HCEC 1CT (cell line): Measurements from ENCODE around the gene ABCG4.
"Not testable (repeated sequence)": the region's sequence is repeated elsewhere in the genome, so short reads cannot be mapped to it uniquely, and the experiment has no call there.

Experiments
- DNase-seq: peaks from one replicate; pipeline ENCODE4 v3.0.0-alpha.2; 2017

Gene ABCG4

DNA sequence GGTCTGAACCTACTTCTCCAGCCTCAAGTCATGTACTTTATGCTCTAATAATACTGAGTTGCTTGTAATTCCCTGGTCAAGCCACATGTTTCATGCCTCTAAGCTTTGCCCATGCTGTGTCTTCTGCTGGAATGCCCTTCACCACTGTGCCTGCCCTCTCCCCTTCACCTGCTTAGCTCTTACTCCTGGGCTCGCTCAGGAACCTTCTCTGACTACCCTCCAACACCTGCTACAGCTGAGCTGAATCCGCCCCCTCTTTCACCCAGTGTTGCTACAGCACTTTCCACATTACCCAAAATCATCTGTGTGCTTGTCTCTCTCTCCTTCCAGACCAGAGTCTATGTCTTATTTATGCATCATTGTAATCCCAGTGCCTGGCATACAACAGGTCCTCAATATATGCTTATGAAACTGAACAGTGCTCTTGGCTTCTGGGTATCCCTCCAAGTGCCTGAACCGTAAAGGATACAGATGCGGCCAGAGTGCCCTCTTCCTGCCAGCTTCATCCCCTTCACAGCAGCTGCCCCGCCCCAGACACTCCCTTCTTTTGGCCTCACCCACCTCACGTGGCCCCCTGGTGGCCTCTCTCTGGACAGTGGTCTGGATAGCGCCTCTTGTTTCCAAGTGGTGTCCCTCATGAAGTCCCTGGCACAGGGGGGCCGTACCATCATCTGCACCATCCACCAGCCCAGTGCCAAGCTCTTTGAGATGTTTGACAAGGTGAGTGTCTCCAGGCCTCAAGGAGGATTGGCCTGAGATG is 7.1 kb downstream of the ABCG4 start:
- no peak for DNase-seq

DNA sequence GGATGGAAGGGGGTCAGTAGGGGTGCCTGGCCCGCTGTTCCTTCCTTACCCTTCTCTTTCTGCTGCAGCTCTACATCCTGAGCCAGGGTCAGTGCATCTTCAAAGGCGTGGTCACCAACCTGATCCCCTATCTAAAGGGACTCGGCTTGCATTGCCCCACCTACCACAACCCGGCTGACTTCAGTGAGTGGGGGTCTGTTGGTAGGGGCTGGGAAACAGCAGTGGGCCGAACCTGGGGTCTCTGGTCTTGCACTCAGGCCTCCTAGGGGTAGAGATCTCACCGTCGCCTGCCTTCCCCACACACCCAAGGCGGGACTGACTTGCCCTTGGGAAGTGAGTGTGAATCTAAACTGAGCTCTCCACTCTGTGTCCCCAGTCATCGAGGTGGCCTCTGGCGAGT is 7.6 kb downstream of the ABCG4 start:
- no peak for DNase-seq

DNA sequence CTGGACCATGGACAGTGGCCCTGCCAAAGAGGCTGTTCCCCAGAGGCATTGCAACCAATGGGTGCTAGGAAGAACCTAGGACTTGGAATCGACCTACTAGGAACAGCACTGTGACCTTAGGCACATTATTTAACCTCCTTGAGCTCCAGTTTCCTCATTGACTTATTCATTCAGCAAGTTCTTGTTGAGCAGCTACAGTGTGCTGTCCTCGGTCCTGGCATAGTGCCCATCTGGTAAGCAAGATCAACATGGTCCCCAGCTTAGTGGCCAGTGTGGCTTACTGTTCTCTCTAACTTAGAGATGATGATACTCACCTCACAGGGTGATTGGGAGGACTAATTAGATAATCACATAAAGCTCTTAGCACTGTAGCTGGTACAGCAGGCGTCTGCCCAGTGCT is 8.2 kb downstream of the ABCG4 start:
- DNase-seq: no peak

DNA sequence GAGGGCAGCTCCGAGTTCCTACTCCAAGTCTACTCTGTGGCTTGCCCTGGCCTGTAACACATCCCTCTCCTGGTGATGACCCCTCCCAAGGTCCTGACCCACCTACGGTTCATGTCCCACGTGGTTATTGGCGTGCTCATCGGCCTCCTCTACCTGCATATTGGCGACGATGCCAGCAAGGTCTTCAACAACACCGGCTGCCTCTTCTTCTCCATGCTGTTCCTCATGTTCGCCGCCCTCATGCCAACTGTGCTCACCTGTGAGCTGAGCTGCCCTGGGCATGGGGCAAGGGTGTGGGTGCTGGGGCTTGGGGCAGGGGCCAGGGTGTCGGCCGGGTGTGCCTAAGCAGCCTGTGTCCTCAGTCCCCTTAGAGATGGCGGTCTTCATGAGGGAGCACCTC is 9.6 kb downstream of the ABCG4 start:
- no peak for DNase-seq

DNA sequence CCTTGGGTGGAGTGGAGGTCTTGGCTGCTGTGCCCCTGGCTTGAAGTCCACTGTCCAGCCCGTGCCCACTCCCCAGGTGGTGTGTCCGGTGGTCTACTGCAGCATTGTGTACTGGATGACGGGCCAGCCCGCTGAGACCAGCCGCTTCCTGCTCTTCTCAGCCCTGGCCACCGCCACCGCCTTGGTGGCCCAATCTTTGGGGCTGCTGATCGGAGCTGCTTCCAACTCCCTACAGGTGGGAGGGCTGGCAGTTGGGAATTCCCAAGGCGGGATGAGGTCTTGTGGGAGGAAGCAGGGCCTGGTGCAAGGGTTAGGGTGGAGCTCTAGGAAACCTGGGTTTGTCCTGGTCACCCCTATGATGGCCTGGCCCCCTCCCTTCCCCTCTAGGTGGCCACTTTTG is 11.3 kb downstream of the ABCG4 start:
- no peak for DNase-seq

DNA sequence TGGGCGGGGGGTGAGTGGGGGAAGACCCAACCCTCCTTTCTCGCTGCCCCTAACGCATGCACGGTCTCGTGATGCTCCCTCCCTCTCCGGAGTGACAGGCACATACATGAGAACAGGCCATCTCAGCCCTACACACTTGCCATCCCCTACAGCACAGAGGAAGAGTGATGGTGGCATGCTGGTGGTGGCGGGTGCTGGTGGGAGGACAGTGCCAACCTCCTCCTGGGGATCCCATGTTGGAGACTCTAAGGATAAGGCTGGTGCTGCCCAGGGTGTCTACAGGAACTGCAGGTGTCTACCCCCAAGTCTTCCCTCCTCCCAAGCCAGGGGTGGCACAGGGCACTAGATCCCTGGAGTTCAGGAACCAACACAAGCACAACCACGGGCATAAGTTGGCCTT is 13.0 kb downstream of the ABCG4 start:
- DNase-seq: no peak

DNA sequence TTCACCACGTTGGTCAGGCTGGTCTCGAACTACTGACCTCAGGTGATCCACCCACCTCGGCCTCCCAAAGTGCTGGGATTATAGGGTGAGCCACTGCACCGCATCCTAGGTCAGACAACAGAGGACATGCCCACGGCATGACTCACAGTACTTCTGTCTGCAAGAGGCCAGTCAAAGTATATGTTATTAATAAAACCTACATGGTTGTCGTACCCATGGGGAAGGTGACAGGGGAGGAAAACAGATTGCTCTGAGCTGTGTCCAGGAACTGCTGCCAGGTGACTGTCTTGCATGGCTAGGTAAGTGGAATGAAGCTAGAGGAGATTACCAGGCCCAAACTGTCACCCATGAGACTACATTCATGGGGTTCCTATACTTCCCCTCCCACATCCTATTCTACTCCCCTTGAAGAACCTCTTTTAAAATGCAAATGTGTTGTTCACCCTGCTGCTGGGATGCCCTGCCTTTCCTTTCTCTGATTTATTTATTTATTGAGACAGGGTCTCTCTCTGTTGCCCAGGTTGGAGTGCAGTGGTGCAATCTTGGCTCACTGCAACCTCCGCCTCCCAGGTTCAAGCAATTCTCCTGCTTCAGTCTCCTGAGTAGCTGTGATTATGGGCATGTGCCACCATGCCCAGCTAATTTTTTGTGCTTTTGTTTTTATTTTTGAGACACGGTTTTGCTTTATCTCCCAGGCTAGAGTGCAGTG is 17.7 kb downstream of the ABCG4 start:
- DNase-seq: peak; percentile 68

DNA sequence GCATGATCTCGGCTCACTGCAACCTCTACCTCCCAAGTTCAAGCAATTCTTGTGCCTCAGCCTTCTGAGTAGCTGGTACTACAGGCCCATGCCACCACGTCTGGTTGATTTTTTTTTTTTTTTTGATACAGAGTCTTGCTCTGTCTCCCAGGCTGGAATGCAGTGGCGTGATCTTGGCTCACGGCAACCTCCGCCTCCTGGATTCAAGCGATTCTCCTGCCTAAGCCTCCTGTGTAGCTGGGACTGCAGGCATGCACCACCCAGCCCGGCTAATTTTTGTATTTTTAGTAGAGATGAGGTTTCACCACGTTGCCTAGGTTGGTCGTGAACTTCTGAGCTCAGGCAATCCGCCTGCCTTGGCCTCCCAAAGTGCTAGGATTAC is 18.2 kb downstream of the ABCG4 start:
- not testable (repeated sequence) for DNase-seq

DNA sequence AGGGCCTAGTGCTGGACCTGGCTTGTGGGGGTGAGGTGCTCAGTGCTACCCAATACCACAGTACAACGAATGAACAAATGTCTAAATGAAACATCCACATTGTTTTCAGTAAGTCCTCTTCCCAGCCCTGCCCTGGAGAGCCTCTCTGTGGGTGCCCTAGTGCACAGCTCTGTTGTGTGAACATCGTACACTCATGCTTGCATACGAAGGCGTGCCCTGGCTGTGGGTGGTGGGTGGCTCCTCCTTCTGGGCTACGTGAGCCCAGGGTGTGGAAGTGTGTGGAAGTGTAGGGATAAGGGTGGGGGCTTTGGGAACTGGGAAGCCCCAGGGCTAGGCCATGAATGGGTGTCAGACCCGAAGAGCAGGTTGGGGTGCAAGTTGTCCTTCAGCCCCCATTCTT is 19.1 kb downstream of the ABCG4 start:
- DNase-seq: no peak

DNA sequence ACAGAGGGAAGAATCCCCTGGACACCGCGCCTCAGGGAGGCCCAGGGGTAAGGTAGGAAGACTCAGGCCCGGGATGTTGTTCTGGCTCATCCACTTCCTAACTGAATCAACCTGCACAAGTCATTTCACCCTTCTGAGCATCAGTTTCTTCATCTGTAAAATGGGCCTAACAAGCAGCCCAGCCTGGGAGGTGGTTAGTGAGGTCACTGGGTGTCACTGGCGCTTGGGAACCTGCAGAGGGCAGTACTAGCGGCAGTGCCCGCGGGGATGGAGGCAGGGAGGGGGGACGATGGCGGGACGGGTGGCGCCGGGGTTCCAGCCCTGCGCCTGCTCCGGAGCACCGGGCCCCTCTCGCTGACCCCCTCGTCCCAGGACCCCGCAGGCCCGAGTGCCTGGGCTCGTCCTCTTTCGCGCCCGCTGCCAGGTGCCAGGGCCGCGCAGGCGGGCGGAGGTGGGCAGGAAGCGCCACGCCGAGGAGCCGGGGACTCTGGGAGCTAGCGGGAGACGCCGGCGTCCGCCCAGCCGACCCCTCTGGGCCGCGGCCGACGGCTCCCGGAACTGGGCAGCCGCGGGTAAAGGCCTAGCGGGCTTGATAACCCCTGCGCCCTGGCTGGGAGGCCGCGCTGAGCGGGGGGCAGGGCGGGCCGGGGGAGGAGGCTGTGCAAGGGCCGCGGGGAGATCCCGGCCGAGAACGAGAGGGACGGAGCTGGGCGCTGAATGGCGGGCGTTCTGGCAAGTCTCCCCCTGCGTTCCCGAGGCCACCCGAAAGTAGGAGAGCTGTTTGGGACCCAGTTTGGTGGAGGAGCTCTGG is 19.8 kb downstream of the ABCG4 start, which contains the start of gene NLRX1:
NLRX1 (plus strand) TSS at position 255 of the 811 bp plus-strand sequence. CDS start 2,679 bp downstream, outside the sequence.
- peak; percentile 81 for DNase-seq

DNA sequence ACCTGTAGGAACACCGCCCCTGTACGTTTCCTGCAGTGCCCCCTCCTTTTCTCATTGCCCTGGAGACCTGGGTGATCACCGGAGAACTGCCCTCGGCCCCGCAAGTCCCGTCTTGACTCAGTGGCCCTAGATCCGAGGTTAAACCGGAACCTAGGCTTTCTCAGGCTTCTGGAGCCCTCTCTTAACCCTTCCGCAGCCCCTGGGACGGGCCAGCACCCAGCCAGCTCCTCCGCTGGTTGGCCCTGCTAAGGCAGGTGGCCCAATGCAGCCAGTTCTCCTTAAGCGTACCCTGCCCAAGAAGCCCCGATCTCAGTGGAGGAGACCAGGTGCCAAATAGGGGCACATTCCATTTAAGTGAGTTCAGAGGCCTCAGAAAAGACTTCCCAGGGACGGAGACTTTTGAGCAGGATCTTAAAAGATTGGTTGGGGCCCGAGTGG is 20.4 kb downstream of the ABCG4 start:
- no peak for DNase-seq

DNA sequence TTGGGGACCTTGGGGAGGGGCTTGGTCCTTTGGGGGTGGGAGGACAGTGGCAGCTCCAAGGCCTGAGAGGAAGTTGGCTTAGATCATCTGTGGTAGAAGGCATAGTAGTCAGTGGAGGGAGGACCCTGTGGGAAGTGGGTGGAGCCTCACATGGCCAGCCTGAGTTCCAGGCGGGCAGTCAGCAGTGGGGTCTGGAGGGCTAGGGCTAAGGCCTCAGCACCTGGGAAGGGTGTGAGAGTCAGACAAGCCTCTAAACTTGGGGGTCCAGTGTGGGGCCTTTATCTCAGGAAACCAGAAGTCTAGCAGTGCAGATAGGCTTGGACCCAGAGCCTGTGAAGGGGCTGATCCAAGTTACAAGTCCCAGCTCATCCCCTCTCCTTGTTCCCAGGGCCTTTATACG is 23.7 kb downstream of the ABCG4 start:
- DNase-seq: no peak

DNA sequence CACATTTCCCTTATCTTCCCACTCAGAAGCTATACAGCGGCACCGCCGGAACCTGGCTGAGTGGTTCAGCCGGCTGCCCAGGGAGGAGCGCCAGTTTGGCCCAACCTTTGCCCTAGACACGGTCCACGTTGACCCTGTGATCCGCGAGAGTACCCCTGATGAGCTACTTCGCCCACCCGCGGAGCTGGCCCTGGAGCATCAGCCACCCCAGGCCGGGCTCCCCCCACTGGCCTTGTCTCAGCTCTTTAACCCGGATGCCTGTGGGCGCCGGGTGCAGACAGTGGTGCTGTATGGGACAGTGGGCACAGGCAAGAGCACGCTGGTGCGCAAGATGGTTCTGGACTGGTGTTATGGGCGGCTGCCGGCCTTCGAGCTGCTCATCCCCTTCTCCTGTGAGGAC is 24.6 kb downstream of the ABCG4 start:
- DNase-seq: no peak

DNA sequence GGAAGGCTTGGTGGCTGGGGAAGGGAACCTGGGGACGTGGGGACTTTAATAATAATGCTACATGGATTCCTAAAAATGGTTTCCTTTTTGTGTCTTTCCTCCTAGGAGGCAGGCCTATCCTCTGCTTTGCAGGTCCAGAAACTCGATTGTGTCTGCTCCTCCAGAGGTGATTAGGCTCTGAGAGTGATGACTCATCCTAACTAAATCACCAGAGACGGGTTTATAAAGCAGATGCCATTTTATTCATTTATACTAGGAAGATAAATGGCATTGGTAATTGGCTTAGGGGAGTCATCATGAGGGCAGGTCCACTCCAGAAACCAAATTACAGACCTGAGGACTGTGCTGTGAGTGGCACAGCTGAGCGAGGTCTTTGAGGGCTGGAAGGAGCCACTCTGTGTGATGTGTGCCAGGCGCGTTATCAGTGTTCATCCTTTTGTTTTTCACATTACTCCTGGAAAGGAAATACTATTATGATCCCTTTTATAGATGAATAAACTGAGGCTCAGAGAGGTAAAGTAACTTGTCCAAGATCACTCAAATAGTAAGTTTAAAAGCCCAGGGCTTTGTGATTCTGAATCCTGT is 26.7 kb downstream of the ABCG4 start:
- DNase-seq: peak; percentile 39

DNA sequence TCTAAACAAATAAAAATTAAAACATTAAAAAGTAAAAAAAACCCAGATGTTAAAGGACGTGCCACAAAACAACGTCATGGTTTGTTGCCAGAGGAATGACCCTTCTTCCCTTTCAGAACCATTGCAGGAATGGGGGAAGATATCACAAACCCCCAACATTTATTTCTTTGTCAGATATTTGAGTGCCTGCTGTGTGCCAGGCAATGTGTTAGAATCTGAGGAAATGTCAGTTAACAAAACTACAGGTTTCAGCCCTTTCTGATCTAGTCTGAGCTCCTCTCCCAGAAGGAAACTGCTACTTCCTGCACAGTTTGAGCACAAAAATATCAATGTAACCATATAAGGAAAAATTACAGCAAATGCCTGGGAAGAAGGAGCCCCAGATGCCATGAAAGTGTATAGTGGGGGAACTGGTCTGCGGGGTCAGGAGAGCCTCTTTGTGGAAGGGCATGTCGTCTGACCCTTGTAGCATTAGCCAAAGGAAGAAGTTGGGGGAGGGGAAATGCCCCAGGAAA is 29.4 kb downstream of the ABCG4 start:
- DNase-seq: no peak

DNA sequence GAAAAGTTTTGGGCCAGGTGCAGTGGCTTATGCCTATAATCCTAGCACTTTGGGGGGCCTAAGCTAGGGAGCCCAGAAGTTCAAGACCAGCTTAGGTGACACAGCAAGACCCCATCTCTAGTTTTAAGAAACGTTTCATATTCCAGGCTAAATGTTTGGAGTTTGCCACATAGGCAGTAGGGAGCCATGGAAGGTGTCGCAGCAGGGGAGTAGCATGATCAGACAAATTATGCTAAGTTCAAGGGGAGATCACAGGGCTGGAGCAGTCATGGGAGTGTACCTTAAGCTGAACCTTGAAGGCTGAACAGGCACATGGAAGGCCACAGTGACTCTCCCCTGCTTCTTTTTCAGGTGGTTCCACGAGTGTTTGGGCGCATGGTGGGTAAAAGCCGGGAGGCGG is 30.5 kb downstream of the ABCG4 start:
- no peak for DNase-seq

DNA sequence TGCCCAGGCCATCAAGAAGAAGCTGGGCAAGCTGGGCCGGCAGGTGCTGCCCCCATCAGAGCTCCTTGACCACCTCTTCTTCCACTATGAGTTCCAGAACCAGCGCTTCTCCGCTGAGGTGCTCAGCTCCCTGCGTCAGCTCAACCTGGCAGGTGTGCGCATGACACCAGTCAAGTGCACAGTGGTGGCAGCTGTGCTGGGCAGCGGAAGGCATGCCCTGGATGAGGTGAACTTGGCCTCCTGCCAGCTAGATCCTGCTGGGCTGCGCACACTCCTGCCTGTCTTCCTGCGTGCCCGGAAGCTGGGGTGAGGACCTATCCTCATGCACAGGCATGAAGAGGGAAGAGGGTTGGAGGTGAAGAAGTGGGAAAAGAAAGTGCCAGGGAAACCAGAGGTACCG is 31.1 kb downstream of the ABCG4 start:
- no peak for DNase-seq

DNA sequence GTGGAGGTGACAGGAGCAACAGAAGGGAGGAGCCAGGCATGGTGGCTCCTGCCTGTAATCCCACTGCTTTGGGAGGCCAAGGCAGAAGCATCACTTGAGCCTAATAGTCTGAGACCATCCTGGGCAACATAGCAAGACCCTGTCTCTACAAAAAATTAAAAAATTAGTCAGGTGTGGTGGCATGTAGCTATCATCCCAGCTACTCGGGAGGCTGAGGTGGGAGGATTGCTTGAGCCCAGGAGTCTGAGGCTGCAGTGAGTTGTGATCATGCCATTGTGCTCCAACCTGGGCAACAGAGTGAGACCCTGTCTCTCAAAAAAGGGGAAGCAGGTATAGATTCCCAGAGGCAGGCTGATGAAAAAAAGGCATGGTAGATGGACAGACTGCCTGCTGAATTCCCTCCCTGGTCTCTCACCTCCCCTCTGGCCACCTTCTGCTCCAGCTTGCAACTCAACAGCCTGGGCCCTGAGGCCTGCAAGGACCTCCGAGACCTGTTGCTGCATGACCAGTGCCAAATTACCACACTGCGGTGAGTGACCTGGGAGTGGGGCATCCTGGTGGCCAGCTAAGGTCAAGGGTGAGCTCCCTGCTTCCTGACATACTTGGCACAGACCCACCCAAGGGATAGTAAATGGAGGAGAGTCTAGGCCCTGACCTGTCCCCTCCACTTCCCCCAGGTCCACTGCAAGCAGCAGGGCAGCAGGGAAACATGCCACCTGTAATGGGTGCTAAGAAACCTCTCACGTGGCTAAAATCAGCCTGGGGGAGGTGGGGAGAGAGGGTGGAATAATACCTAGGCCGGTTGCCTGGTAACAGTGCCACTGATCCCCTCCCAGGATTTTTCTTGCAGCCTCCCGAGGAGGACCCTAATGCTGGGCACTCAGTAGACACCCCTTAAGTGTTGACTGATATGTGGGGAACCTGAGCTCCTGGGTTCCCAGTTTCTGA is 32.2 kb downstream of the ABCG4 start:
- DNase-seq: no peak

DNA sequence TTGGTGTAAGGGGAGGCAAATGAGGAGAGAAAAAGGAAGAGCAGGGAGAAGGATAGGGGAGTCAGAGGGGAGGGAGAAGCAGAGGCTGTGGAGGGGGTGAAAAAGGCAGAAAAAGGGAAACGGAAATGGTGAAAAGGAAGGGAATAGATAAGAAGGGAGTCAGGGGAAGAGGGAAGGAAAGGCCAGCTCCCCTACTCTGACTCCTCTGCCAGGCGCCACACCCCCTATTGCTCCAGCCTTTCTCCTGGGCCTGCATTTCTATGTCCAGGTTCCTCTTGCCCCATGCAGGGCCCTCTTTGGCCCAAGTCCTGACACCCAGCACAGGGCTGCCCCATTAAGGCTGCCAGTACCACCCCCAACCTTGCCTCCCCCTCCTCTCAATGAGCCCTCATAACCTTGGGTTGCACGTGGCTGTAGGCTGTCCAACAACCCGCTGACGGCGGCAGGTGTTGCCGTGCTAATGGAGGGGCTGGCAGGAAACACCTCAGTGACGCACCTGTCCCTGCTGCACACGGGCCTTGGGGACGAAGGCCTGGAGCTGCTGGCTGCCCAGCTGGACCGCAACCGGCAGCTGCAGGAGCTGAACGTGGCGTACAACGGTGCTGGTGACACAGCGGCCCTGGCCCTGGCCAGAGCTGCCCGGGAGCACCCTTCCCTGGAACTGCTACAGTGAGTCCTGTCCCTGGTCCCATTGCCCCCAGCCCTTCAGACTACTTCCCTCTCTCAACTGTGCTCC is 33.0 kb downstream of the ABCG4 start:
- DNase-seq: no peak

DNA sequence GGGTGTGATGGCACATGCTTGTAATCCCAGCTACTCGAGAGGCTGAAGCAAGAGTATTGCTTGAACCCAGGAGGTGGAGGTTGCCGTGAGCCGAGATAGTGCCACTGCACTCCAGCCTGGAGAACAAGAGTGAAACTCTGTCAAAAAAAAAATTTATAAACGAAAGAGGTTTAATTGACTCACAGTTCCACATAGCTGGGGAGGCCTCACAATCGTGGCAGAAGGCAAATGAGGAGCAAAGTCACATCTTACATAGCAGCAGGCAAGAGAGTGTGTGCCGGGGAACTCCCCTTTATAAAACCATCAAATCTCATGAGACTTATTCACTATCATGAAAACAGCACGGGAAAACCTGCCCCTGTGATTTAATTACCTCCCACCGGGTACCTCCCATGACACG is 35.5 kb downstream of the ABCG4 start:
- not testable (repeated sequence) for DNase-seq

DNA sequence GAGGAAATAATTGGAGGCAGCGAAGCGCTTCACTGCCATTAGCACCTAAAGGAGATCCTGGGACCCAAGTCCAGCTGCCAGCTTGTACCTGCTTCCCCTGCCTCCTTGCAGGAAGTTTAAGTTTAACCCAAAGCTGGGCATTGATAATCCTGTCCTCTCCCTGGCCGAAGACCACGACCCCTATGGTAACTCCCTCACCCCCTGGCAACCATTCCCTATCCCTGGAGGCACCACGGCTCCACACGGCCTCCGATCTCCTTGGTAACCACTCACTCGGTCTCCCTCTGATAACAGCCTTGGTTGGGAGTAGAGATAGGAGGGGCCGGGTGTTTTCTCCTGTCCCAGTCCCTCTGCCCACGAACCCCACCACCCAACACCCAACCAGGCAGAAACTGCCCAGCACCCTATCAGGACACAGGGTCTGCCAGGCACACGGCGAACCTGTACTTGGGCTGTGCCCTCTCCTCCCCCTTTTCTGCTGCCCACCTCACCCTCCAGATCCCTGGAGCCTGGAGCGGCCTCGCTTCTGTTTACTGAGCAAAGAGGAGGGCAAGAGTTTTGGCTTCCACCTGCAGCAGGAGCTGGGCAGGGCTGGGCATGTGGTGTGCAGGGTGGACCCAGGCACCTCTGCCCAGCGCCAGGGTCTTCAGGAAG is 37.3 kb downstream of the ABCG4 start:
- DNase-seq: no peak
